Activated CD4-positive, alpha-beta T cell treated with anti-CD3 and anti-CD28 coated beads, Interleukin-2, amount 10 ng/mL, durations not matched to agents 24 days and 14 days (primary cell): Measurements from ENCODE around the gene RPL14. TPM values are rescaled to one million over a fixed set of nuclear protein-coding genes. Genes with fewer than 3 reads are reported as not detected.

ENCODE experiments used
- DNase-seq: peaks from one replicate; pipeline ENCODE4 v3.0.0; 2022
- H3K27ac Mint-ChIP-seq: one replicate; pipeline ENCODE4 v1.8.0; 2022; ENCODE audit warnings: mild to moderate bottlenecking, mixed read lengths
- H3K27me3 Mint-ChIP-seq: one replicate; pipeline ENCODE4 v1.8.0; 2022; ENCODE audit warnings: mixed read lengths
- H3K36me3 Mint-ChIP-seq: one replicate; pipeline ENCODE4 v1.8.0; 2022; ENCODE audit warnings: low read depth, mild to moderate bottlenecking, mixed read lengths
- H3K4me1 Mint-ChIP-seq: one replicate; pipeline ENCODE4 v1.8.0; 2021; ENCODE audit warnings: mixed read lengths
- H3K4me3 Mint-ChIP-seq: one replicate; pipeline ENCODE4 v1.8.0; 2022; ENCODE audit warnings: mild to moderate bottlenecking, moderate library complexity, mixed read lengths
- H3K9me3 Mint-ChIP-seq: one replicate; pipeline ENCODE4 v1.8.0; 2021; ENCODE audit warnings: mixed read lengths
- intact Hi-C: fragments of 100-400 bp; cut with micrococcal nuclease; formaldehyde crosslinking; loops from one replicate; pipeline ENCODE4 v1.15.1; 2023
- total RNA-seq: library from RNA; stranded (reverse); gene quantifications from 2 replicates; pipeline ENCODE4 v1.2.3, GENCODE V29; 2022

Gene RPL14
- 2,598 and 2,688 TPM in 2 replicates for total RNA-seq

- Mint-ChIP-seq H3K4me3 (peak within 1 kb of the TSS; percentile 88), H3K4me1 (peaks cover 43% of the 10 kb centered on the region), H3K27ac (peak within 1 kb of the TSS; percentile 93), H3K36me3 (peaks cover 47% of the 10 kb centered on the region), H3K27me3 (peaks cover 2% of the 10 kb centered on the region), H3K9me3 (no peaks in the 10 kb centered on the region)
- intact Hi-C loops, result loop anchor here (1.0 to 5.0 kb wide), 5 partner anchors 67 to 1506 kb away; partner anchors contain the start of genes CTNNB1, EIF1B, RPSA and ULK4
- peak; percentile 98 for DNase-seq
Measured at GRCh38 chr3:40456940-40457823, at the start of gene RPL14. Gene RPL14 (plus strand): TSS chr3:40457339. CDS start chr3:40457472, 133 bp downstream.

GRCh38 chr3:40407611-40408010 is 49.5 kb upstream of the RPL14 start:
- Mint-ChIP-seq H3K4me3 (no peak overlapping the region), H3K36me3 (no peaks in the 10 kb centered on the region), H3K9me3 (no peaks in the 10 kb centered on the region), H3K27me3 (peaks cover 4% of the 10 kb centered on the region), H3K4me1 (no peaks in the 10 kb centered on the region), H3K27ac (no peak overlapping the region)
- intact Hi-C loops, result no loop called here
- DNase-seq, result no peak

GRCh38 chr3:40414270-40414669 is 42.9 kb upstream of the RPL14 start:
- intact Hi-C loops, result no loop called here
- H3K4me1 Mint-ChIP-seq, result no peaks in the 10 kb centered on the region
- H3K9me3 Mint-ChIP-seq, result no peaks in the 10 kb centered on the region

GRCh38 chr3:40417845-40418543 is 39.1 kb upstream of the RPL14 start:
- Mint-ChIP-seq H3K36me3 (no peaks in the 10 kb centered on the region), H3K4me1 (no peaks in the 10 kb centered on the region), H3K4me3 (no peak overlapping the region), H3K27ac (no peak overlapping the region), H3K27me3 (peaks cover 18% of the 10 kb centered on the region), H3K9me3 (no peaks in the 10 kb centered on the region)
- no peak for DNase-seq
- intact Hi-C loops, result no loop called here

More at GRCh38 chr3:40414270-40414669, 42.9 kb upstream of the RPL14 start:
- Mint-ChIP-seq H3K36me3 (no peaks in the 10 kb centered on the region), H3K27ac (no peak overlapping the region), H3K4me3 (no peak overlapping the region), H3K27me3 (peaks cover 21% of the 10 kb centered on the region)
- no peak for DNase-seq

GRCh38 chr3:40422861-40423260 is 34.3 kb upstream of the RPL14 start:
- Mint-ChIP-seq H3K9me3 (no peaks in the 10 kb centered on the region), H3K27ac (no peak overlapping the region), H3K4me1 (no peaks in the 10 kb centered on the region), H3K4me3 (no peak overlapping the region), H3K27me3 (peaks cover 3% of the 10 kb centered on the region), H3K36me3 (peaks cover 3% of the 10 kb centered on the region)
- intact Hi-C loops, result no loop called here
- no peak for DNase-seq

- no peak overlapping the region for H3K4me3 Mint-ChIP-seq
- H3K27me3 Mint-ChIP-seq, result peaks cover 1% of the 10 kb centered on the region
- intact Hi-C loops, result no loop called here
- no peak for DNase-seq
- no peak overlapping the region for H3K27ac Mint-ChIP-seq
- no peaks in the 10 kb centered on the region for H3K9me3 Mint-ChIP-seq
- no peaks in the 10 kb centered on the region for H3K4me1 Mint-ChIP-seq
- peaks cover 3% of the 10 kb centered on the region for H3K36me3 Mint-ChIP-seq
Measured at GRCh38 chr3:40427045-40427669, 30.0 kb upstream of the RPL14 start.

GRCh38 chr3:40432793-40433192 is 24.3 kb upstream of the RPL14 start:
- DNase-seq, result no peak
- Mint-ChIP-seq H3K4me3 (no peak overlapping the region), H3K9me3 (no peaks in the 10 kb centered on the region), H3K4me1 (no peaks in the 10 kb centered on the region), H3K36me3 (no peaks in the 10 kb centered on the region), H3K27me3 (peaks cover under 1% of the 10 kb centered on the region), H3K27ac (no peak overlapping the region)
- intact Hi-C loops, result no loop called here

GRCh38 chr3:40437889-40438288 is 19.2 kb upstream of the RPL14 start:
- no peak overlapping the region for H3K27ac Mint-ChIP-seq
- no peaks in the 10 kb centered on the region for H3K9me3 Mint-ChIP-seq
- H3K4me3 Mint-ChIP-seq, result no peak overlapping the region
- H3K4me1 Mint-ChIP-seq, result no peaks in the 10 kb centered on the region
- H3K27me3 Mint-ChIP-seq, result no peaks in the 10 kb centered on the region
- DNase-seq, result no peak
- no peaks in the 10 kb centered on the region for H3K36me3 Mint-ChIP-seq
- intact Hi-C loops, result no loop called here

- no peaks in the 10 kb centered on the region for H3K9me3 Mint-ChIP-seq
- DNase-seq, result no peak
- H3K27me3 Mint-ChIP-seq, result no peaks in the 10 kb centered on the region
- H3K27ac Mint-ChIP-seq, result no peak overlapping the region
- intact Hi-C loops, result no loop called here
- H3K4me1 Mint-ChIP-seq, result no peaks in the 10 kb centered on the region
- H3K36me3 Mint-ChIP-seq, result no peaks in the 10 kb centered on the region
- no peak overlapping the region for H3K4me3 Mint-ChIP-seq
Measured at GRCh38 chr3:40445062-40445461, 12.1 kb upstream of the RPL14 start.

- no peak for DNase-seq
- H3K27ac Mint-ChIP-seq, result no peak overlapping the region
- intact Hi-C loops, result no loop called here
- peaks cover 1% of the 10 kb centered on the region for H3K36me3 Mint-ChIP-seq
- H3K4me1 Mint-ChIP-seq, result no peaks in the 10 kb centered on the region
- no peak overlapping the region for H3K4me3 Mint-ChIP-seq
- H3K9me3 Mint-ChIP-seq, result no peaks in the 10 kb centered on the region
- H3K27me3 Mint-ChIP-seq, result no peaks in the 10 kb centered on the region
Measured at GRCh38 chr3:40445880-40446279, 11.3 kb upstream of the RPL14 start.

GRCh38 chr3:40450438-40450837 is 6.7 kb upstream of the RPL14 start:
- no peak overlapping the region for H3K4me3 Mint-ChIP-seq
- intact Hi-C loops, result loop anchor here (5.0 kb wide), 1 partner anchor 123 kb away; no protein-coding TSS in a partner anchor
- no peaks in the 10 kb centered on the region for H3K27me3 Mint-ChIP-seq
- no peak for DNase-seq
- H3K4me1 Mint-ChIP-seq, result peaks cover 15% of the 10 kb centered on the region
- H3K9me3 Mint-ChIP-seq, result no peaks in the 10 kb centered on the region
- no peak overlapping the region for H3K27ac Mint-ChIP-seq
- peaks cover 2% of the 10 kb centered on the region for H3K36me3 Mint-ChIP-seq

- peaks cover 18% of the 10 kb centered on the region for H3K4me1 Mint-ChIP-seq
- no peak overlapping the region for H3K27ac Mint-ChIP-seq
- DNase-seq, result no peak
- intact Hi-C loops, result loop anchor here (5.0 kb wide), 1 partner anchor 124 kb away; no protein-coding TSS in a partner anchor
- peaks cover 2% of the 10 kb centered on the region for H3K36me3 Mint-ChIP-seq
- no peaks in the 10 kb centered on the region for H3K27me3 Mint-ChIP-seq
- peak overlapping the region; percentile 11 for H3K4me3 Mint-ChIP-seq
- H3K9me3 Mint-ChIP-seq, result no peaks in the 10 kb centered on the region
Measured at GRCh38 chr3:40451551-40451950, 5.6 kb upstream of the RPL14 start.

- Mint-ChIP-seq H3K4me1 (peaks cover 19% of the 10 kb centered on the region), H3K4me3 (peak overlapping the region; percentile 93), H3K9me3 (no peaks in the 10 kb centered on the region), H3K27ac (peak overlapping the region; percentile 97), H3K36me3 (peaks cover 5% of the 10 kb centered on the region), H3K27me3 (peaks cover under 1% of the 10 kb centered on the region)
- no peak for DNase-seq
- intact Hi-C loops, result loop anchor here (2.0 to 5.0 kb wide), 2 partner anchors 55 to 125 kb away; partner anchors contain the start of gene ZNF620
Measured at GRCh38 chr3:40452057-40452456, 5.1 kb upstream of the RPL14 start.

- Mint-ChIP-seq H3K27ac (peak overlapping the region; percentile 97), H3K4me3 (peak overlapping the region; percentile 93), H3K27me3 (peaks cover 2% of the 10 kb centered on the region), H3K36me3 (peaks cover 8% of the 10 kb centered on the region), H3K4me1 (peaks cover 20% of the 10 kb centered on the region), H3K9me3 (no peaks in the 10 kb centered on the region)
- intact Hi-C loops, result loop anchor here (2.0 to 5.0 kb wide), 2 partner anchors 54 to 125 kb away; partner anchors contain the start of gene ZNF620
- no peak for DNase-seq
Measured at GRCh38 chr3:40452562-40452875, 4.6 kb upstream of the RPL14 start.
